Transverse colon (tissue), 4 donors: ENCODE data around the gene PGLYRP4.

Experiments used
- CTCF ChIP-seq, 5 experiments: fragments of 200-600 bp in 3 of 5; fragments of 450-650 bp in 2 of 5; sonication (generic) in 3 of 5; IDR thresholded peaks; 1 replicate in 2 of 5; 2 replicates in 3 of 5; pipeline ENCODE4 v1.5.1; 2016 to 2017; ENCODE audit warnings: antibody characterized with exemption in 5 of 5, inconsistent platforms in 3 of 5, mild to moderate bottlenecking in 2 of 5, moderate library complexity in 1 of 5
- EP300 ChIP-seq: sonication (generic); formaldehyde crosslinking; IDR thresholded peaks from one replicate; pipeline ENCODE4 v1.6.1; 2017; ENCODE audit warnings: antibody characterized with exemption, low read depth
- POLR2A ChIP-seq: fragments of 450-650 bp; IDR thresholded peaks from one replicate; pipeline ENCODE4 v1.6.1; 2016; ENCODE audit warnings: antibody characterized with exemption, mild to moderate bottlenecking, moderate library complexity
- POLR2AphosphoS5 ChIP-seq, 3 donors: sonication (generic); formaldehyde crosslinking; IDR thresholded peaks; one replicate each; pipeline ENCODE4 v1.6.1; 2016; ENCODE audit warnings: antibody characterized with exemption in 3 of 3

DNA sequence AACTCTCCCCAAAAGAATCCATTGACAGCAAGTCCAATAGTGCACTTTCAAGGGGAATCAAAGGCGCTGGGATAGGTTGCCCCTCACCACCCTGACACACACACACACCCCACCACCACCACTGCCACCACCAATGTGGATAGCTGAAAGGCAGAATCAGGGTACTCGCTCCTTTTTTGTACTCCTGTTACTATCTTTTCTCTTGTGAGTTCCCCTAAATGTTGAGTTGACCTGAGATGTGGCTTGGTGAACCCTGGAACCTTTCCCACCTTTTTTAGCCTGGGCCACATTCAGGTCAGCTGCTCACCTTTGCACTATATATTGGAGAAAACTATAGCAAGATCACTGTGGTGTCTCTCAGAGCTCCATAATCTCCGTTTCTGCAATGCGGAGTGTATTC is 38.4 kb upstream of the PGLYRP4 start:
- no peak for TF ChIP-seq CTCF (IDR thresholded peaks at IDR 0.05)
- no peak for TF ChIP-seq POLR2AphosphoS5 (IDR thresholded peaks at IDR 0.05)
- TF ChIP-seq POLR2A = no peak
- no peak for TF ChIP-seq EP300
